ENCODE results near the gene CARD11. TPM values are rescaled to one million over a fixed set of nuclear protein-coding genes. Genes with fewer than 3 reads are reported as not detected.

CARD11 gene
- total RNA-seq, 4 donors from 2014 or later = 0.96 to 47.5 (median 6.6) TPM

DNA sequence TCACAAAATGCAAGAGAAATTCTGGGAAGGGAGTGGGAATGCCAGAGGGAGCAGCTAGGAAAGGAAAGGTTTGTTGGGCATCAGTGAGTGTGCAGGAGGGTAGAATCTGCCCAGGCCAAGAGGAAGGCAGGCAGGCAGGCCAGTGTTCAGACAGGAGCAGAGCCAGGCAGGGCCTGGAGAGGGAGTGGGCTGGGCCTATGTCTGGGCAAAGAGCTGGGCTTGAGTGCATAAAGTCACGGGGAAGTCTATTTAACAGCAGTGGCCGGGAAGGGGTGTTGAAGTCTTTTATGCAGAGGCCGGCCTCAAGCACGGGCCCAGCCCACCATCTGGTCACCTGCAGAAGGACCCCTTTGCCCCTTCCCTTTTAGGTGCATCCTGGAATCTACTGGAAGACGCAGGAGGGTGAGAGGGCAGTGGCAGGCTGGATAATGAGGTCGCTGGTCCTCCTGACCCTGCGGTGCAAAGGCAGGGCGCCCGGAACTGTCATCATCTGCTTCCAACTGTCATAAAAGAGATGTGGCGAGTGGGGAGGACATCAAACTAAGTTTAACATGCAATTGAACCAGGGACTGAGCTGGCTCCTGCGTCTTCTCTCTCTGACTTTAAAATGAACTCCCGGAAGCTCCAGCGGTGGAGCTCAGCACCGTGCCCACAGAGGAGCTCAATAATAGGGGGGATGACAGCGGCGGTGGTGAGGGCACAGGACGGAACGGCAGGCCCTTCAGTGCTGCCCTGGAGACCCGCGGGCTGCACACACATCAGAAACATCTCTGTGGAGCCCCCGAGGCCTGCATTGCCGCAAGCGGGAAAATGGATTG, 29.5 kb downstream of the CARD11 start:
- intact Hi-C loops (cut with DNase I; ENCODE audit: low total_unique reads) = loop anchor here (5.0 kb wide), 1 partner anchor 233 kb away; no protein-coding TSS in a partner anchor
- Histone ChIP-seq H3K4me3 (no peak overlapping the region), H3K4me1 (no peaks in the 10 kb centered on the region), H3K9me3 (no peaks in the 10 kb centered on the region), H3K27ac (no peak overlapping the region), H3K36me3 (no peaks in the 10 kb centered on the region), H3K27me3 (no peaks in the 10 kb centered on the region)
- no peak for TF ChIP-seq POLR2A (IDR thresholded peaks at IDR 0.05)
- TF ChIP-seq CTCF (IDR thresholded peaks at IDR 0.05) = no peak
- no peak for TF ChIP-seq POLR2AphosphoS5 (IDR thresholded peaks at IDR 0.05)
- TF ChIP-seq EP300 (IDR thresholded peaks at IDR 0.05; ENCODE audit: low read depth) = no peak
- in situ Hi-C loops (cut with MboI; ENCODE audit: low pct_ligation_motif_present in 1 of 4, low pct_unique_long_range_greater_than_20kb in 1 of 4, low sequenced_read_pairs in 3 of 4) = no loop called here
- WGBS, 2 donors (ENCODE audit: low coverage in 1 of 2) = 90% methylated on average over 23 of the region's 23 CpGs; no CpG with 5 or more reads in 1 of the 2 donors
- DNase-seq = no peak

DNA sequence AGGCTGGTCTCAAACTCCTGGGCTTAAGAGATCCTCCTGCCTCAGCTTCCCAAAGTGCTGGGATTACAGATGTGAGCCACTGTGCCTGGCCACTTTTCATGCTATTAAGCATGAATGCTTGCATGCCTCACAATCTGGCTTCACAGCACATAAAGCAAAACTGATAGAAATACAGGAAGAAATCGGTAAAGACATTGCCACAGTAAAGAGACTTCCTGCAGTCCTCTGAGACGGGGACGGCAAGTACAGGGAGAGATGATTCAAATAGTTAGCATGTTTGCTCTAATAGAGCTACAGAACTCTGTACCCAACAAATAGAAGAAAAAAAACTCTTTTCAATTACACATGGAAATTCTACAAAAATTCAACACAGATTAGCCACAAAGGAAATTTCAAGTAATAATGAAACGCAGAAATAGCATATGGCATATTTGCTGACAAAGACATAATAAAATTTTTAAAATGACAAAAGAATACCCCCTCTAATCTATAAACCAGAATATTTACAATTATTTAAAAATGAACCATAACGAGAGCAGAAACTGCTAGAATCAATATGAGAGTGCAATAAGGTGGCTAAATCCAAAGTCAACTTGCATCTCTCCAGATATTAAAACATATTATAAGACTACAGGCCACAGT, 32.3 kb downstream of the CARD11 start:
- no peak for TF ChIP-seq POLR2AphosphoS5 (IDR thresholded peaks at IDR 0.05)
- TF ChIP-seq POLR2A (IDR thresholded peaks at IDR 0.05) = no peak
- no peak for TF ChIP-seq EP300 (IDR thresholded peaks at IDR 0.05; ENCODE audit: low read depth)
- no peak for TF ChIP-seq CTCF (IDR thresholded peaks at IDR 0.05)
- no peaks in the 10 kb centered on the region for H3K27me3 ChIP-seq
- H3K36me3 ChIP-seq = no peaks in the 10 kb centered on the region
- 60 to 70% methylated on average over 5 of the region's 5 CpGs for WGBS, 2 donors (ENCODE audit: low coverage in 1 of 2)
- H3K4me1 ChIP-seq = no peaks in the 10 kb centered on the region
- no peaks in the 10 kb centered on the region for H3K9me3 ChIP-seq
- no peak for DNase-seq
- H3K4me3 ChIP-seq = no peak overlapping the region
- in situ Hi-C loops (cut with MboI; ENCODE audit: low pct_ligation_motif_present in 1 of 4, low pct_unique_long_range_greater_than_20kb in 1 of 4, low sequenced_read_pairs in 3 of 4) (no loop called here), intact Hi-C loops (cut with DNase I; ENCODE audit: low total_unique reads) (loop anchor here (5.0 kb wide), 1 partner anchor 236 kb away; no protein-coding TSS in a partner anchor)
- no peak overlapping the region for H3K27ac ChIP-seq

DNA sequence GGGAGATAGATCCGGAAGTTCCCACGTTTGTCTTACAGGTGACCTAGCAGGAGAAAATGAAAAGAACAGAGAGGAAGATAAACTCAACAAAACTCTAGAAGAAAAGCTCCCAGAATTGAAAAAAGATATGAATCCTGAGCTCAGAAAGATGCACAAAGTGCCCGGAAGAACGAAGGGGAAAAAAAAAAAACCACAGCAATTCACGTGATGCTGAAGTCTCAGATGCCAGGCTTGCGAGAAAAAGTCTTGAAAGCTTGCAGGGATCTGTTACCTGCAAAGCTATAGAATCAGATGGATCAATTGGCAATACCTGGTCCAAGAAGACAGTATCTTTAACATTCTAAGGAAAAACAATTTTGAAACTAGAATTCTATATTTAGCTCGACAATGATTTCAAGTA, 33.5 kb downstream of the CARD11 start:
- no peaks in the 10 kb centered on the region for H3K9me3 ChIP-seq
- H3K36me3 ChIP-seq = no peaks in the 10 kb centered on the region
- intact Hi-C loops (cut with DNase I; ENCODE audit: low total_unique reads) (loop anchor here (5.0 kb wide), 1 partner anchor 237 kb away; no protein-coding TSS in a partner anchor), in situ Hi-C loops (cut with MboI; ENCODE audit: low pct_ligation_motif_present in 1 of 4, low pct_unique_long_range_greater_than_20kb in 1 of 4, low sequenced_read_pairs in 3 of 4) (no loop called here)
- peaks cover 4% of the 10 kb centered on the region for H3K27me3 ChIP-seq
- DNase-seq = no peak
- no peaks in the 10 kb centered on the region for H3K4me1 ChIP-seq
- H3K27ac ChIP-seq = no peak overlapping the region
- 60 to 73% methylated on average over 6 to 7 of the region's 7 CpGs for WGBS, 2 donors (ENCODE audit: low coverage in 1 of 2)
- H3K4me3 ChIP-seq = no peak overlapping the region
- TF ChIP-seq EP300 (IDR thresholded peaks at IDR 0.05; ENCODE audit: low read depth) = no peak
- no peak for TF ChIP-seq POLR2A (IDR thresholded peaks at IDR 0.05)
- no peak for TF ChIP-seq POLR2AphosphoS5 (IDR thresholded peaks at IDR 0.05)
- TF ChIP-seq CTCF (IDR thresholded peaks at IDR 0.05) = no peak

GRCh38 chr7:3009086-3009485, 34.6 kb downstream of the CARD11 start:
- H3K4me3 ChIP-seq = no peak overlapping the region
- no peak overlapping the region for H3K27ac ChIP-seq
- WGBS, 2 donors (ENCODE audit: low coverage in 1 of 2) = 84 to 86% methylated on average over 8 to 12 of the region's 12 CpGs
- H3K4me1 ChIP-seq = no peaks in the 10 kb centered on the region
- no peaks in the 10 kb centered on the region for H3K9me3 ChIP-seq
- no peak for TF ChIP-seq CTCF (IDR thresholded peaks at IDR 0.05)
- TF ChIP-seq POLR2A (IDR thresholded peaks at IDR 0.05) = no peak
- TF ChIP-seq EP300 (IDR thresholded peaks at IDR 0.05; ENCODE audit: low read depth) = no peak
- TF ChIP-seq POLR2AphosphoS5 (IDR thresholded peaks at IDR 0.05) = no peak
- in situ Hi-C loops (cut with MboI; ENCODE audit: low pct_ligation_motif_present in 1 of 4, low pct_unique_long_range_greater_than_20kb in 1 of 4, low sequenced_read_pairs in 3 of 4) (no loop called here), intact Hi-C loops (cut with DNase I; ENCODE audit: low total_unique reads) (no loop called here)
- H3K27me3 ChIP-seq = peaks cover 5% of the 10 kb centered on the region
- no peaks in the 10 kb centered on the region for H3K36me3 ChIP-seq
- DNase-seq = no peak
